Measurements from ENCODE around the gene AZIN2.

AZIN2 gene

GRCh38 chr1:33157131-33157530 lies 76.2 kb downstream of the AZIN2 start:
- no peak for DNase-seq

GRCh38 chr1:33158366-33158765 lies 77.4 kb downstream of the AZIN2 start:
- DNase-seq, result no peak

- no peak for DNase-seq
Observed at GRCh38 chr1:33159577-33159976, 78.6 kb downstream of the AZIN2 start.

GRCh38 chr1:33161061-33161681 lies 80.2 kb downstream of the AZIN2 start:
- no peak for DNase-seq

GRCh38 chr1:33162141-33162540 lies 81.2 kb downstream of the AZIN2 start:
- no peak for DNase-seq

- no peak for DNase-seq
Observed at GRCh38 chr1:33163621-33164519, 82.9 kb downstream of the AZIN2 start.

- no peak for DNase-seq
Observed at GRCh38 chr1:33165209-33165608, 84.3 kb downstream of the AZIN2 start.

- DNase-seq, result no peak
Observed at GRCh38 chr1:33165809-33166208, 84.9 kb downstream of the AZIN2 start.

GRCh38 chr1:33167650-33168447 lies 86.9 kb downstream of the AZIN2 start:
- DNase-seq, result no peak

GRCh38 chr1:33168556-33169289 lies 87.8 kb downstream of the AZIN2 start:
- no peak for DNase-seq

- no peak for DNase-seq
Observed at GRCh38 chr1:33169290-33170055, 88.5 kb downstream of the AZIN2 start.
